Measurements from ENCODE around the gene NUDT19. TPM values are rescaled to one million over a fixed set of nuclear protein-coding genes. Genes with fewer than 3 reads are reported as not detected.

Gene NUDT19
- total RNA-seq, 4 donors from 2014 or later = 7.9 to 10.2 (median 9.6) TPM

GRCh38 chr19:32717496-32717895 lies 25.9 kb downstream of the NUDT19 start:
- H3K4me1 ChIP-seq = no peaks in the 10 kb centered on the region
- 48 to 57% methylated on average over 5 of the region's 5 CpGs for WGBS, 2 donors

GRCh38 chr19:32718286-32718685 lies 26.7 kb downstream of the NUDT19 start:
- intact Hi-C loops (cut with DNase I) = no loop called here

More at GRCh38 chr19:32717496-32717895, 25.9 kb downstream of the NUDT19 start:
- peaks cover 0 to 7% of the 10 kb centered on the region in 2 donors for H3K36me3 ChIP-seq
- H3K27me3 ChIP-seq = no peaks in the 10 kb centered on the region
- no peak overlapping the region for H3K27ac ChIP-seq
- H3K4me3 ChIP-seq (replicated peaks in 1 of 3) = no peak overlapping the region
- no peak for DNase-seq
- intact Hi-C loops (cut with DNase I) = no loop called here
- H3K9me3 ChIP-seq = no peaks in the 10 kb centered on the region
- TF ChIP-seq, protein P1, sequence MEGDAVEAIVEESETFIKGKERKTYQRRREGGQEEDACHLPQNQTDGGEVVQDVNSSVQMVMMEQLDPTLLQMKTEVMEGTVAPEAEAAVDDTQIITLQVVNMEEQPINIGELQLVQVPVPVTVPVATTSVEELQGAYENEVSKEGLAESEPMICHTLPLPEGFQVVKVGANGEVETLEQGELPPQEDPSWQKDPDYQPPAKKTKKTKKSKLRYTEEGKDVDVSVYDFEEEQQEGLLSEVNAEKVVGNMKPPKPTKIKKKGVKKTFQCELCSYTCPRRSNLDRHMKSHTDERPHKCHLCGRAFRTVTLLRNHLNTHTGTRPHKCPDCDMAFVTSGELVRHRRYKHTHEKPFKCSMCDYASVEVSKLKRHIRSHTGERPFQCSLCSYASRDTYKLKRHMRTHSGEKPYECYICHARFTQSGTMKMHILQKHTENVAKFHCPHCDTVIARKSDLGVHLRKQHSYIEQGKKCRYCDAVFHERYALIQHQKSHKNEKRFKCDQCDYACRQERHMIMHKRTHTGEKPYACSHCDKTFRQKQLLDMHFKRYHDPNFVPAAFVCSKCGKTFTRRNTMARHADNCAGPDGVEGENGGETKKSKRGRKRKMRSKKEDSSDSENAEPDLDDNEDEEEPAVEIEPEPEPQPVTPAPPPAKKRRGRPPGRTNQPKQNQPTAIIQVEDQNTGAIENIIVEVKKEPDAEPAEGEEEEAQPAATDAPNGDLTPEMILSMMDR (IDR thresholded peaks at IDR 0.05) = no peak

DNA sequence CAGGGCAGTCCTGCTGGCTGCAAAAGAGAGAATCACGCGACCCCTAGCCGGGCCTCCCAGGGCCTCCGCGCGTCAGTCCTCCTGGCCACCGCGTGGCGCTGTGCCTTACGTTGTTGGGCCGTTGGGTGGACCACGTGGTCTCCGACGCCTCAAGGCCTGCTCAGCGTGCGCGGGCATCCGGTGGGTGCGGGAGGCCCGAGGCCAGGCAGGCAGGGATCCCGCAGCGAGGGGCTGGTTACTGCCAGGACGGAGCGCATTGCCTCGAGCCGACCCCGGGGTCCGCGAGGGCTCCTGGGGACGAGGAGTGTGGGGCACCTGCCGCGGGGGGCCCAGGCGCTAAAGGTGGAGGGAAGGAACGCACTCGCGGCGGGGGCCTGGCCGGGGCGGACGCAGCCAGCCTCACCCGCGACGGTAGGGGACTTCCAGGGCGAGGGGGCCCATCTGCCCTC lies 28.0 kb downstream of the NUDT19 start, which contains the start of gene TDRD12:
TDRD12 (plus strand) TSS at position 157 of the 449 bp plus-strand sequence. CDS start 306 bp downstream, outside the sequence.
- no peak for DNase-seq
- 96% methylated on average over 8 to 44 of the region's 44 CpGs for WGBS, 2 donors
- H3K4me1 ChIP-seq = no peaks in the 10 kb centered on the region
- H3K27me3 ChIP-seq = no peaks in the 10 kb centered on the region
- intact Hi-C loops (cut with DNase I) = no loop called here
- TF ChIP-seq, protein P1 (IDR thresholded peaks at IDR 0.05) = no peak
- no peak for TF ChIP-seq POLR2A (IDR thresholded peaks at IDR 0.05)
- H3K36me3 ChIP-seq = no peaks in the 10 kb centered on the region
- H3K9me3 ChIP-seq = no peaks in the 10 kb centered on the region
- H3K27ac ChIP-seq = no peak within 1 kb of the TSS
- no peak within 1 kb of the TSS for H3K4me3 ChIP-seq (replicated peaks in 1 of 3)

More at GRCh38 chr19:32718286-32718685, 26.7 kb downstream of the NUDT19 start:
- H3K9me3 ChIP-seq = no peaks in the 10 kb centered on the region
- TF ChIP-seq POLR2A (IDR thresholded peaks at IDR 0.05) = no peak
- TF ChIP-seq, protein P1 (IDR thresholded peaks at IDR 0.05) = no peak
- no peaks in the 10 kb centered on the region for H3K27me3 ChIP-seq
- H3K4me3 ChIP-seq (replicated peaks in 1 of 3) = no peak overlapping the region
- H3K4me1 ChIP-seq = no peaks in the 10 kb centered on the region
- peaks cover 0 to 5% of the 10 kb centered on the region in 2 donors for H3K36me3 ChIP-seq
- no peak overlapping the region for H3K27ac ChIP-seq
- WGBS, 2 donors = 76 to 82% methylated on average over 7 of the region's 7 CpGs
- no peak for DNase-seq

DNA sequence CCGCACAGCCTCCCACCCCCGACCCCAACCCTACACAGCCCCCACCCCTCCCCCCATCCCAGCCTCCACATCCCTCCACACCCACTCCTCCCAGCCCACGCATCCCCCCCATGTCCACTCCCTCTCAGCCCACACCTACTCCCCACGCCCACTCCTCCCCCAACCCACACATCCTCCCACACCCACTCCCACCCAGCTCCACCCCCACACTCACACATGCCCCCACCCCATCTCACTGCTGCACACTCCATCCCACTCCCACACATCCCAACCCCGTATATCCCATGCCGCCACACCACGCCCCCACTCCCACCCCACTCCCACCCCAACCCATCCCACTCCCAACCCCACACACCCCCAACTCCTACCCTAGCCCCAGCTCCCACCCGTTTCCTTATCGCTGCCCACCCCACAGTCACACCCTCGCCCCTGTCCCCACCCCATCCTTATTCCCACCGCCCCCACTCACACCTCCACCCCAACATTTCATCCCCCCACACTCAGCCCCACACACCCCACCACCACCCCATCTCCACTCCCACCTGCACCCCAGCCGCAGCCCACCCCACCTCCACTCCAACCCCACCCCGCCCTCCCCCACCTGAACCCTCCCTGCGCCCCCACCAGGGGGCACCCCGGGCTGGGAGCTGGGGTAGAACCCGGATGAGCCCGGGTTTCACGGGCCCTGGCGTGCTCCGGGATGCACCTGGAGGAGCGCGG lies 28.8 kb downstream of the NUDT19 start:
- no peaks in the 10 kb centered on the region for H3K4me1 ChIP-seq
- no peaks in the 10 kb centered on the region for H3K36me3 ChIP-seq
- H3K9me3 ChIP-seq = no peaks in the 10 kb centered on the region
- H3K4me3 ChIP-seq (replicated peaks in 1 of 3) = no peak overlapping the region
- 94 to 96% methylated on average over 8 to 11 of the region's 22 CpGs for WGBS, 2 donors
- DNase-seq = no peak
- no peaks in the 10 kb centered on the region for H3K27me3 ChIP-seq
- H3K27ac ChIP-seq = no peak overlapping the region
- intact Hi-C loops (cut with DNase I) = no loop called here
- TF ChIP-seq POLR2A (IDR thresholded peaks at IDR 0.05) = no peak
- TF ChIP-seq, protein P1 (IDR thresholded peaks at IDR 0.05) = no peak

DNA sequence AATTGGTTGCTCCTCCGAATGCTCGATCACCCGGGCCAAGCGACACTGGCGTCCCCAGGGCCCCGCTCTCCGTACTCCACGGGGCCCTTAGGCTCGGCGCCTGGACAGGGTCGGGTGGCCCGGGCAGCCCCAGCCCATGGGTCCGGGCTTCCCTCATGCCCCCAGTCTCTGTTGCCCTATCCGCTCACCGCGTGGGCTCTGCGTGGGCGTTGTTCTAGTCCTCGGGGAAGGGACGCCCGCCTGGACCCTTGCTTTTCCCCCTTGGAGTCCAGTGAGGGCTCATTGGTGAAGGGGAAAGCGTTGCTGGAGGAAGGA lies 29.3 kb downstream of the NUDT19 start:
- H3K9me3 ChIP-seq = no peaks in the 10 kb centered on the region
- DNase-seq = no peak

More for the DNA sequence above, 29.3 kb downstream of the NUDT19 start:
- no peak overlapping the region for H3K4me3 ChIP-seq (replicated peaks in 1 of 3)
- TF ChIP-seq, protein P1 (IDR thresholded peaks at IDR 0.05) = no peak
- TF ChIP-seq POLR2A (IDR thresholded peaks at IDR 0.05) = no peak
- WGBS, 2 donors = 95 to 96% methylated on average over 20 to 22 of the region's 22 CpGs
- no peaks in the 10 kb centered on the region for H3K4me1 ChIP-seq
- H3K27me3 ChIP-seq = no peaks in the 10 kb centered on the region
- intact Hi-C loops (cut with DNase I) = no loop called here
- H3K36me3 ChIP-seq = no peaks in the 10 kb centered on the region
- H3K27ac ChIP-seq = no peak overlapping the region

Data from thyroid gland (tissue), 4 donors.